HL-60/S4 (cell line): ENCODE measurements around the gene P2RY2.
"Not testable (repeated sequence)": the region's sequence is repeated elsewhere in the genome, so short reads cannot be mapped to it uniquely, and the experiment has no call there.

Experiments
- in situ Hi-C: fragments of 300-500 bp; cut with MboI; formaldehyde crosslinking; loops from 2 replicates; pipeline ENCODE4 v1.14.3; 2022; ENCODE audit warnings: low sequenced_read_pairs

The P2RY2 gene

DNA sequence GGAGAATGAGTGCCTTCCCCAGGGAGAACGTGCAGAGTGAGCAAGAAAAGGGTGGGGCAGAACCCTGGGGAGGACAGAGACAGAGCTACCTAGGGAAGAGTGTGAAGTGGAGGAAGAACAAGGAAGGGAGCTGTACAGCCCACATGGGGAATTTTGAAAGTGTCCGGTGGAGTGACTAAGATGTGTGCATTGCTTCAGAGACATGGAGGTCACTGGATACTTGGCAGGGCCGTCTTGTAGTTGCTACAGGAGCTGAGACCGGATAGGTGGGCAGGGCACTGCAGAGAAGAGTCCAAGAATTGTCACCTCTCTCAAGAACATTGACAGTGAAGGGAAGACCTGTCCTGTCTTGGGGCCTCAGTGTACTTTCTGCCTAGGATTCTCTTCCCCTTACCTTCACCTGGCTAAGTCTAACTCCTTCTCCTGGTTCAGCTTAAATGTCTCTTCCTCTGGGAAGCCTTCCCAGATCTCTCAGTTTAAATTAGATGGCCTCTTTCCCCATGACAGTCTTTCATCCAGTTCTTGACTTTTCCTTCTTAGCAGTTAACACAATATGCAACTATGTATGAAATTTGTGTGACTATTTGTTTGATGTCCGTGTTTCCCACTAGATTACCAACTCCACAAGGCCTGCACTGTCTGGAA is 44.9 kb downstream of the P2RY2 start:
- in situ Hi-C loops: no loop called here

DNA sequence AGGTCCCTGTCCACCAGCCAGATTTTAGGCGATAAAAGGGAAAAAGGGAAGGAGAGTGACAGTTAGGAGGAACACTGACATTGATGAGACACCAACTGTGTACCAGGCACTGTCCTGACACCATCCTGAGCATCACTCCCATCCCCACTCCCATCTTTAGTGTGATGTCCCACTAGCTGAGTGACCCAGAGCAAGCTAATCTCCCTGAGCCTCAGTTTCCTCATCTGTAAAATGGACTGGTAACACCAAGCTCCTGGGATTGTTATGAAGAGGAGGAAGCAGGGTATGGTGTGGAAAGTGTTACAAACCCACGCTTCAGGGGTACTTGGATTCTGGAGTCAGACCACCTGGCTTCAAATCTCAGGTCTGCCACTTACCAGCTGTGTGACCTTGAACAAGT is 45.6 kb downstream of the P2RY2 start:
- in situ Hi-C loops: no loop called here

DNA sequence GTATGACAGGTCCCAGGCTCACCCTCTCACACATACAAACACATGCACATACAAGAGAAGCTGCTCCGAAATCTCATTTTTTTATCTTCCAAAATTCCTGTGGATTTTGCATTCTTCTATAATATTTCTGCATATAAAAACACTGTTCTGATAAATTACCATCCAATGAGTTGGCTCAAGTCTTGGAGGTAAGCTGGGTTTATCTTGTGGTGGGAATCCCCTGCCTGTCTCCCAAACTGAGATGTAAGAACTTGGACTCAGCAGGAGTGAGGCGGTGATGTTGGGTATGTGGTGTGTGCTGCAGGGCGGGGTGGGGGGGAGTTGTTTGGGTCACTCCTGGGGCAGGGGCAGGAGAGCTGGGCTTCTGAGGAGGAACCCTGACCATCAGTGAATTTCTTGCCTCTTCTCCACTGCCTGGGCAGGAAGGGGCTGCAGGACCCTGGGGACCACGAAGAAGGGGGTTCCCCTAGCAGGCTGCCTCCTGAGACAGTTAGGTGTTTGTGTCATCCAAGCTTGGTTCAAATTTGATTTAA is 47.3 kb downstream of the P2RY2 start:
- in situ Hi-C loops: no loop called here

DNA sequence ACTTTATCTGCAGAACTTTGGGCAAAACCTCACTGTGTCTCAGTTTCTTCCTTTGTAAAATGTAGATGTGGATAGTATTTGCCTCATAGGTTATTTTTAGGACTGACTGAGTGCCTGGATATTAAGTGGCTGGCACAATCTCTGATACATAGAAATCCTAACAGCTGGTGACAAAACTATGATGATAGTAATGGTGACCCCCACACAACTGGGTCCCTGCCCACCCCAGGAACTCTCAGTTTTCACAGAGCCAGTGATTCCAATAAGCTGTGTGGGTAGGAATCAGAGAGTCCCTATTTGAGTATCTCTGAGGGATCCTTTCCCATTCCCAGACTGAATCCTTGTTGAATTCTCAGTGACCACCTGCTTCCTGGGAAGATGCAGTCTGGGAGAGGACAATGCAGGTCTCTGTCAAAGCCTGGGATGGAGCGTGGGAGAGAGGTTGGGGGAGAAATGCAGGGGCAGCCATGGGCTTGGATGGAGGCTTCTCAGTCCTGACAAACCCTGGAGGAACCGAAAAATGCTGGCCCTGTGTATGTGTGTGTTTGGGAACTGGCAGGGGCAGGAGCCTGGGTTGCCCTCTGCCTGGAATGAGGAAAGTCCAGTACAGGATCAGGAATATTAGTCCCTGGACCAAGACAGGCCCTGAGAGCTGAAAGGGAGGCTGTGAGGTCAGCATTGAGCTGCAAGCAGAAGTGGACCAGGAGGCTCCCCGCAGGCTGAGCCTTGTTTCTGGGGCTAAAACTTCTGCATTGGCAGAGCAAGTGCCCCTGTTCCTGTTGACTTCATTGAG is 48.0 kb downstream of the P2RY2 start:
- in situ Hi-C loops: no loop called here

DNA sequence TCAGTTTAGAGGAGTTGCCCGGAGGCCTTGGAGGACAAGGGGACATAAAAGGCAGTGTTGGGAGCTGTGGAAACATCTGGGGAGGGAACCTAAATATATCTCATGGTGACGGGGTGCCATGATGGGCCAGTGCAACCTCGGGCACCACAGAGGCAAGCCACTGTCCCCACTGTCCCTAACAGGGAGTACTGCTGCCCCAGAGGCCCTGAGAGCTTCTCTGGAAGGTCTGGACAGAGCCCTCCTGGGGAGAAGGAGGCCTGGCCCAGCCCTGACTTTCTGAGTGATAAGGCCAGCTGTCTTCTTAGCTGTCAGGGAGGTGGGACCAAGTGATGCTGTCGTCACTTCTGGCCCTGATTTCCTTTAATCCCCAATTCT is 48.6 kb downstream of the P2RY2 start:
- in situ Hi-C loops: no loop called here

DNA sequence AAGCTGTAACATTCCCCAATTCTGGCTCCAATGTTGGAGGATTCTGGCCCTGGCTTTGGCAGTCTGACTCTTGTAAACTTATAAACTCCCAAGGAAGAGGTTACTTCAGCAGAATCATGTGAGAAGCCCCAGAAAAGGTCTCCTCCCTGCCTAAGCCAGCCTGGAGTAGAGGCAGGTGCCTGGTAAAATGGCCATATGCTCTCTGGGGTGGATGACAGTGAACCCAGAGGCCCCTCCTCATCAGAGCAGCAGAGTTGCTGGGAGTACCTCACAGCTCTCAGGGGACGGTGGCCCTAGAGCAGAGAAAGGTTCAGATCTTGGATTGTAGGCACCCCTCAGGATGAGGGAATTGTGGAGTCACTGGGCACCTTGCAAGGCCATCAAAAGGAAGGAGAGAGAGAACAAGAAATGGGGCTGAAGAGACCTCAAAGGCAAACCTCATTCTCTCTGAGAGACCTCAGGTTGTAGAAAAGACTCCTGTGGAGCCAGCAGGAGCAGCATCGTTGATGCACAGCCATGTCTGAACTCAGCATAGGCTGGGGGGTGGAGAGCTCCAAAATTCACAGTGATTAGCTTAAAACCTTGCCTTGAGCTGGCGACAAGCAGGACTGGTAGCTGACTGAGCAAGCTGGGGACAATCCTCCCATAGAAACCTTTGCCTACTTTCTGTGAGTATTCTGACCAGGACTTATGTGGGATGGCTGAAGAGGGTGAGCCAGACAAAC is 49.2 kb downstream of the P2RY2 start:
- in situ Hi-C loops: no loop called here

DNA sequence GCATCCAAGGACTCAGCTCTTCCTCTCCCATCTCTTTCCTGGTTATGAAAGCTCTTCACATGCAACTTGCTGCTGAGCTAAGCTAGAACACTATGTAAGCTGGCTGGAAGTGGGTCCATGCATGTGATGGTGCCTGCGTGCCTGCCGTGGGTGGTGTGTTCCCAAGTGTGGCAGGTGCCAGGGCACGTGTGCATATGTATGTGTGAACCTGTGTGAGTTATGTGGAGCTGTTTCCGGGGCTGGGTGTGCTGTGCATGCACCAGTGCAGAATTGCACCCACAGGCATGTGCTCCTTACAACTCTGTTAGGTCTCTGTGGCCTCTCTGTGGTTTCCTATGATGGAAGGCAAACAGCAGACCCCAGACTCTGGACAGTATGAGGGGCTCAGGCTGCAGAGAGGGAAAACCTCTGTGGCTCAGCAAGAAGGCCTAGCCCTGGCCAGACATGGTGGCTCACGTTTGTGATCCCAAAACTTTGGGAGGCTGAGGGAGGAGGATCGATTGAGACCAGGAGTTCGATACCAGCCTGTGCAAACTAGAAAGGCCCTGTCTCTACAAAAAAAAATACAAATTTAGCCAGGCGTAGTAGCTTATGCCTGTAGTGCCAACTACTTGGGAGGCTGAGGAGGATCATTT is 49.9 kb downstream of the P2RY2 start:
- in situ Hi-C loops: no loop called here

DNA sequence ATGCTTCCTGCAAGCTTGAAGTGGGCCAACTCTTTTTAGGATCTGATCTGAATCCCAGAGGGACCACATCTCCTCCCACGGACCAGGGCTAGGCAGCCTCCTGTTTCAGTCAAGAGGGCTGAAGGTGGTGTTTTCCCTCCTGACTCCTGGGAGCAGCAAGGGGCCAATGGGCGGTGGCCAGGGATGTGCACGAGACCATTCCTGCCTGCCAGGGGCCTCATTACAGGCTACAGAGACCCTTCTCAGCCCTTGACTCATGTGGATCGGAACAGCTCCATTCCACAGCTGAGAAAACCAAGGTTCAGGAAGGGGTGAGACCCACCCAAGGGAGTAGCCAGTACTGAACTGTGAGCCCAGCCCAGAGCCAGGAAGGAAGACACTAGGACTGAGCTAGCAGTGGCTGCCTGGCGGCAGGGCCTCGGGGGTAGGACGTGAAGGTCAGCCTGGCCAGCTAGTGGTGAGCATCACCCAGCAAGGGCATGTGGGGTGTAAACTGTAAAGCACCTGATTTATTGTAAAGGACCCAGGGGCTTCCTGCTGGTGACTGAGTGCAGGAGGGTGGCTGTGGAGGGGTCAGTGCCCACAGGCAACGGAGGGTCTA is 50.7 kb downstream of the P2RY2 start:
- in situ Hi-C loops: no loop called here

DNA sequence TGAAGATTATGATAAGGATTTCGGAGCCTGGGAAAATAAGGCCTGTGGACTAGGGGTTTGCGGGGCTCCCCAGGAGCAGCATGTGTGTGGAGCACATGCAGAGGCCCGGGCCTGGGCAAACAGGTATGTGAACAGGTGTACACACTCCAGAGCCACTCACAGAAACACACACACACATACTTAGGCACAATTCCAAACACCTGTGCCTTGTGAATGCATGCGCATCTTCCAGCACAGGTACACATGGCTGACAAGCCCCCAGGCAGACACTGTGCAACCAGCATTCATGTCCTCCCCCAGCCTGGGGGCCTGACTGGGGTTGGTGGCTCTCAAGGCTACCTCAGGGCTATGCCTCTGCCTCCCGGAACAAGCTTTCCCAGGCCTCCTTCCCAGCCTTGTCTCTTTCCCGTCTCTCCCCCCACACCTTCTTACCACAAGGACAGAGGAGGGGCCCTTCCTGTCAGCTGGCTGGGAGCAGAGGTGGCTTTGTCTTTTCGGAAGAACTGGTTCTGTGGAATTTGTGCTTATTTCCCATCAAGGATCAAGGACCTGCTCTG is 51.5 kb downstream of the P2RY2 start:
- in situ Hi-C loops: no loop called here

DNA sequence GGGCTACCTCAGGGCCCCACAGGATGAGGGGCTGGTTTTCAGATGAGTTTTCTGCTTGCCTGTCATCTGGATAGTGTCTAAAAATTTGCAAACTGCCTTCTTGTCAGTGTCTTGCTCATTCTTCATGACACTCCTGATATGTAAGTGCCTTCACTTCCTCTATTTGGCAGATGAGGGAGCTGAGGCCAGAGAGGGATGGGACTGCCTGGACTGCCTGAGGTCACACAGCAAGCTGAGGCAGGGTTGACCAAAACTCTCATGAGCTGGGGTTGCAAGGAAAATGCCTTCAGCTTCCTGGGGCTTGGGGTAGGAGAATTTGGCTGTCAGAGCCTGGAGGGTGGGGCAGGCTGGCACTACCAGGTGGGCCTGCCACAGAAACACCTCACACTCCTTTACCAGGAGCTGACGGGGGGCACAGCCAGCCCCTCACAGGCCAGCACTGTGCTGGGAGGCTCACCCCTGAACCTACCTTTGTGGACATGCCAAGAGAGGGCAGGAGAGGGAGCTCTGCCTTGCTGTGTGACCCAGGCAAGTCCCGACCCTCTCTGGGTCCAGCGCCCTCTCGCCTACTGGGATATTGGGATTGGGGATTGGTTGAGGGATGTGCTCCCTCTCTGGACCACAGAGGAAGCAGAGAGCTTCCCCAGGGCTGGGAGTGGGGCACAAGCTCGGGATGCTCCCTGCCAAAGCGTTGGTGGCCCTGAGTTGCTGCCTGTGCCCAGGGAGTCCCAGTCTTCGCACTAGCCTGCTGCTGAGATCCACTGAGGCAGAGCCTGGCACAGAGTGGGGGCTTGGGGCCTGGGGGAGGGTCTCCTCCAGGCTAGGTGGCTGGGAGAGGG is 52.2 kb downstream of the P2RY2 start:
- in situ Hi-C loops: no loop called here

DNA sequence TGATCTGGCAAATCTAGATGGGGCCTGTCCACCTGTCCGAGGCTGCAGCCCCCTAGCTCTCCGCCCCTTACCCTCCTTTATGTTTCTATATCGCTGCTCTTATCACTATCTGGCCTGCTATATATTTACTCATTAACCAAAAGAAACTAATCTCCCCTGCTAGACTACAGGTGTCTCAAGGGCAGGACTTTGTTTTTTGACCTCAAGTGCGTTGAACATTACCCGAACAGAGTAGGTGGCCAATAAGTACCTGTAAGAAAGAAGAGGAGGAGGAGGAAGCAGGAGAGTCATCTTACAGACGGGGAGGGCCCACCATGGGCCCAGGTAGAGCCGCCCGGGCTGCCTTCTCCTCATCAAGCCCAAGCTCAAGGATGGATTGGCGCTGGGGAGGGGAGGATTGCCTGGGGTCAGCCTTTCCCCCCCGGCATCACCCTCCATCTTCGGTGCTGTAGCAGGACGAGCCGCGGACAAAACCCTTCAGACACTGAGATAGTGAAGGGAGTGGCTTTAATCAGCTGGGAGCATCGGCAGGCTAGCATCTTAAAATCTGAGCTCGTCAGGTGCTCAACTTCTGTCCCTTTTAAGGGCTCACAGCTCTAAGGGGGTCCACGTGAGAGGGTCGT is 52.9 kb downstream of the P2RY2 start:
- in situ Hi-C loops: no loop called here

DNA sequence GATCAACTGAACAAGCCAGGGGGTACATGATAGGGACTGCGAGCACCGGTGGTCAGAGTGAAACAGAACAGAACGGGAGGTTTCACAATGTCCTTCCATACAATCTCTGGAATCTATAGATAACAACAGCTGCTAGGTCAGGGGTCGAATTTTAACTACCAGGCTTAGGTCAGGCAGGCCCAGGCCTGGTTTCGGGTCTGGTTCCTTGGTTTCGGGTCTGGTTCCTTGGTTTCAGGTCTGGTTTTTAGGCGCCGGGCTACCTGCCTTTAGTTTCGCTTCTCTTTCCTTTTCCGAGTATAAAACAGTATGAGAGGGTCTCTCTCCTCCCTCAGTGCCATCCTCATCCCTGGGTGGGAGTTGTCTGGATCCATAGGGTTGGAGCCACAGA is 53.4 kb downstream of the P2RY2 start:
- in situ Hi-C loops: not testable (repeated sequence)

DNA sequence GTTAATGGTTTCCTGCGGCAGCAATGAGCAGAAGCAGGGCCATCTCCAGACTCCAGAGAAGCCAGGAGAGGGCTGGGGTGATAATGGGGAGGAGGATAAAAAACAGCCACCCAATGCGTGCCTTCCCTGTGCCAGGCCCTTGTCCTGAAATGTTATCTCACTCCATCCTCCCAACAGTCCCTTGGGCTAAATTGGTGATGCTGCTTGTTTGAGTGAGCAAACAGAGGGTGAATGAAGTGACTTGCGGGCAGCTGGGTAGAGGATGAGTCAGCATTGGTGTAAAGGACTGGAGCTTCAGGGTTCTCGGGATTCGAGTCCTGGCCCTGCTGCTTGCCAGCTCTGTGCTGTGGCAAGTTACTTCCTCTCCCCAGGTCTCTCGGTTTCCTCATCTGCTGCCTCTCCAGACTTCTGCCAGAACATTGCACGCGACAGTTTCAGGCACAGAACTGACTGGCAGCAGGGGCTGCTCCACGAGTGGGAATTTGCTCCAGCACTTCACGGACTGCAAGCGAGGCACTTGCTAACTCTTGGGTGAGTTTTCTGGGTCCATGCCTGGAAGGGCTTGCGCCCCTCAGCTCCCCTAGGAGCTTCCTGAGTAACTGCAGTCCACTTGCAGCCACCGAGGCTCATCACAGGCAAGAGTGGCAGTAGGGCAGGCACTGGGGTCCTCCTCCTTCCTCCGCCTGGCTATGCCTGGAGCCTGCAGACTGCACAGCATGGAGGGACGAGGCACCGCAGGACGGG is 54.0 kb downstream of the P2RY2 start, which contains the start of gene P2RY6:
TSS of gene P2RY6 (plus strand) at position 403 of the 744 bp plus-strand sequence. CDS start 24,181 bp downstream, outside the sequence.
- in situ Hi-C loops: no loop called here

DNA sequence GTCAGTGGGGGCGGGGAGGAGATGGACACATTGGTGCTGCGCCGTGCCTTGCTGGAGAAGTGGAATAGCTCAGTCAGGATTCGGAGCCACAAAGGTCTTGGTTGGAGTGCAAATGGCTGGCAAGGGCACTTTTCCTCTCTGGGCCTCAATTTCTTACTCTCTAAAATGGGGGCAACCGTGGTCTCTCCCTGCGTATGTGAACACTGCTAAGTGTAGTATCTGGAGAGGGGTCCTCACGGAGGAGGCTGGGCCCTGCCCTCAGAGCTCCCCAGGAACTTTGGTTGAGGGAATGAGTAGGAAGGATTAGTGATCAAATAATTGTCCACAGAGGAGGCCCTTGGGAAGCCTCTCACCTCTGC is 54.6 kb downstream of the P2RY2 start:
- in situ Hi-C loops: no loop called here

DNA sequence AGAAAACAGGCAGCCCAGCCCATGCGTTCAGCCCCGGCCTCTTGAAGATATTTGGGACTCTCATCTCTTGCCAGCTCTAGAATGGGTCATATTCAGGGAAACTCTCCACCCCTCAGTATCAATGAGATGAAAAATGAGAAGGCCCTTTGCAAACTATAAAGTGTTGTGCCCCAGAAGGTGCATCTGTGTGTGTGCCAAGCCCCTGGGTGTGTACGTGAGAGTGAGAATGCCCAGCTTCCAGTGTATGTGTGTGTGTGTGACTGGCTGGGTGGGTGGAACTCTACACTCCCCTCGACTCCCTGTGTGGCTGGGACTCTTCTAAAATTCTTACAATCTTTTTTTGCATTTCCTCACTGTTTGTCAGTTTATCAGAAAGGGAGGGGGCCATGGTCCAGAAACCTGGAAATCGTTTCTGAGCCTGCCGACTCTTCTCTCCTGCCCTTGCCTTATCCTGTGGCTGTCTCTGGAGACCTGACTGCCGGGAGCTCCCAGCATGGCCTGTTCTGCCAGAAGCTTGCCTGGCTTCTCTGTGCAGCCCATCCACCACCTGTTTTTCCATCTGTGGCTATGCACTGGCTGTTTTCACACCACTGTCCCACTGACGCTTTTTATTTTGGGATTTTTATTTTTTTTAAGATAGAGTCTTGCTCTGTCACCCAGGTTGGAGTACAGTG is 55.3 kb downstream of the P2RY2 start:
- in situ Hi-C loops: no loop called here

DNA sequence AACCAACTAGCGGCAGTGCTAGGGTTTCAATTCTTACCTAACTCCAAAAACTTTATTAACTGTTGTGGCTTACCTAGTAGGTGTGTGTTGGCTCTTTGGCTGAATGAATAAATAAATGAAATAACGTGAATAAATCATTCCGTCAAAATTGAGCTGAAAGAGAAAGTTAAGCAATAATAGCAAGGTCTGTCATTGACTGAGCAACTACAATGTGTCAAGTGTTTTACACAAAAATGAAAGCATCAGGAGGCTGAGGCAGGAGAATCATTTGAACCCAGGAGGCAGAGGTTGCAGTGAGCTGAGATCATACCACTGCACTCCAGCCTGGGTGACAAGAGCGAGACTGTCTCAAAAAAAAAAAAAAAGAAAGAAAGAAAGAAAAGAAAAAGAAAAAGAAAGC is 56.1 kb downstream of the P2RY2 start:
- in situ Hi-C loops: not testable (repeated sequence)

DNA sequence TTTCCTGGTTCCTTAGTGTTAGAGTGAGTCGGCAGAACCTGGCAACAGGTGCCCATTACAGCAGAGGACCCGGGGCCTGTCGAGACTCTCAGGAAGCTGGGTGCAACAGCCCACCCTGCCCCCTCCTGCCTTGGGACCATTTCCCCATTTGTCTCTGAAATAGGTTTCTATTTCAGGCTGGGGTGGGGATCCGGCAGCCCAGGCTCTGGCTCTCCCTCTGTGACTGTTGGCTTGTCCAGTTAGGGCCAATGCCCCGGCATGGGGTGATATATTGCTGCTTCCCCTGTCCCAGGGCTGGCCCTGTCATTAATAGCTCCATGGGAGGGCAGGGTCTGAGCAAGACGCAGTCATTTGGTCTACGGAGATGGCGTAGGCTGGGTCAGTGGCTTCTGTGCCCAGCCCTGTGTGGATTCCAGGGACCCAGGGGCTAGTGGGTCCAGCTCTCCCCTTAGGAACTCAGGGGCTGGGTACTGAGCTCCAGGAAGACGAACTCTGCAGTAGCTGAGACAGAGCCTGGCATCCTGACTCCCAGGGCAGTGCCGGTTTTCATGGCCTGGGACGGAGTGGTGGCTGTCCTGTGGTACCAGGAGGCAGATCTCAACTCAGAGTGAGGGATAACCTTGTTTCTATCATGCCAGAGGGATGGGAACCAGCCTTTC is 56.8 kb downstream of the P2RY2 start:
- in situ Hi-C loops: no loop called here

DNA sequence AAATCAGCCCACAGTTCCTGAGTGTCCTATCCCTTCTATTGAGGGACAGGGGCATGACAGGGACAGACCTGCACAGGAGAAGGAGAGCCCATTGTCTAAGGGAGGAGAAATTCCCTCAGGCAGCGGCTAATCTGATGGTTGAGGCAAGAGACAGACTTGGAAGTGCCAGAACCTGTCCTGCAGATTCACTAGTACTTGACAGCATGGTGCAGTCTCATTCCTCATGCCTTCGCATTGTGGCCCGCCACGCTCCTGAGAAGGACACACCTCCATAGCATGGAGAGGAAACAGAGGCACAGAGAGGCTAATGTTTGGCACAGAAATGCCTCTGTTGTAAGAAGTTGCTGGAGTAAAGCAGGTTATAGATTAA is 57.3 kb downstream of the P2RY2 start:
- in situ Hi-C loops: no loop called here
